HG03095 (cell line): ENCODE results near the gene GOLGA7B.

Source experiments
- ATAC-seq: cut with Tn5 transposase; IDR thresholded peaks from one replicate; pipeline ENCODE4 v1.9.1; 2021; ENCODE audit warnings: moderate library complexity; ENCODE audit not compliant: unreplicated experiment

GOLGA7B gene

GRCh38 chr10:97916586-97916985 is 66.9 kb downstream of the GOLGA7B start:
- no peak for ATAC-seq

- ATAC-seq = no peak
Measured at GRCh38 chr10:97919012-97919411, 69.4 kb downstream of the GOLGA7B start.

GRCh38 chr10:97920865-97921264 is 71.2 kb downstream of the GOLGA7B start:
- no peak for ATAC-seq
